Esophagus muscularis mucosa (tissue), 2 donors: ENCODE data around the gene MYH15.

Source experiments
- POLR2A ChIP-seq: fragments of 450-650 bp; IDR thresholded peaks from one replicate; pipeline ENCODE4 v1.6.1; 2017; ENCODE audit warnings: antibody characterized with exemption, moderate library complexity, mild to moderate bottlenecking, low read depth
- POLR2AphosphoS5 ChIP-seq, 2 donors: sonication (generic); formaldehyde crosslinking; IDR thresholded peaks; one replicate each; pipeline ENCODE4 v1.6.1; 2017; ENCODE audit warnings: antibody characterized with exemption in 2 of 2

DNA sequence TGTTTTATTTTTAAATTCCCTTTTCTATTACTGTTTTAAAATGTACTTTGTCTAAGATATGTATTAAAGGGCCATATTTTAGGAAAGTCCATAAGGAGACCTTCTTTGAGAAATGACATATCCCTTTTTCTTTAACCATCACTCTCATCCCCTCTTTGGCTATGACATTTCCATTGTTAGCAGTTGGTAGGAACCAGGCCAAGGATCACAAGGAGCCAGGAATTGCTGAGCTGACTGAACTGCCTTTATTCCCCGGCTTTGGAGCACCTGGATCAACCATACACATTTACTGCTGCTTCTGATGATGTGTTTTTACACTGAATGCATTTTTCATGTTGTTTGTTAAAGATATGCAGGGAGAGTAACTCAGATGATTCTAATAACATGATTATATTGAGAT, 134.4 kb downstream of the MYH15 start:
- TF ChIP-seq POLR2A (no peak), POLR2AphosphoS5 (IDR thresholded peaks at IDR 0.05) (no peak)
